Hematopoietic multipotent progenitor cell treated with erythropoietin and hydrocortisone succinate and interleukin-3 and kit ligand, for 8 days (in vitro differentiated cells): ENCODE measurements around the gene LIN7A.

Experiments used
- DNase-seq: peaks from one replicate; pipeline ENCODE4 v3.0.0-alpha.2; 2015

The LIN7A gene

DNA sequence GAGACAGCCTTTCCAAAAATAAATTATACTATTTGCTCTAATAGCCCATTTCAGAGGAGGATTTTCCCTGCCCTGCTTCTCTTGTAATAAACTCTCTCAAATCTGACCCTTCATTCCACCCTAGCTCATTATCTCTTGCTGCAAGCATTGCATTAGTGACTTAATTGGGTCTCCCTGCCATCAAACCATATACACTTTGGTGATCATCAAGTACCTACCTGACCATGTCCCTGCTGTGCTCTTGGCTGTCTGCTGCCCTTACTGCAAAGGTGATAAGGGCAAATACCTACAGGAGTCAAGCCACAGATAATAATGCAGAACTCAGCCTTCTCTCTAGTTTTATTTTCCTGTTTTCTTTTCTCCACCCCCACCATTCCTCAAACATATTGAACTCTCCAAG, 88.4 kb downstream of the LIN7A start:
- no peak for DNase-seq

- DNase-seq, result no peak
These were observed 88.9 kb downstream of the LIN7A start for GRCh38 chr12:80848858-80849257.

DNA sequence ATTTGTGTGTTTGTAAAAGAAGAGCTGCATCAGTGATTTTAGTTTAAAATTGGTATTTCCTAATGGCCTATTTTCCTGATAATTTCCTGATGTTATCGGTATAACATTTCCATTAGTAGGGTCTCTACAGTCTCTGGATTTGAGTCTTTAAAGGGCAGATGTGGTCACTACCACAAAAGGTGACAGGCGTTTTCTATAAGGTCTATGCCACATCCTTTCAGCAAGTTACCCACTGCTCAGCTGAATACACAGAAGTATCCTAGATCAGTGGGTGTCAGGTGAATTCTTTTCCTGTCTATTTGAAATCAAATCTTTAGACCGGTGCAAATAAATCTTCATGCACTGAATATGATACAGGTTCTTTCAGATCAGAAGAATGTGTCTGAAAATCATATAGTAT, 90.2 kb downstream of the LIN7A start:
- no peak for DNase-seq

DNA sequence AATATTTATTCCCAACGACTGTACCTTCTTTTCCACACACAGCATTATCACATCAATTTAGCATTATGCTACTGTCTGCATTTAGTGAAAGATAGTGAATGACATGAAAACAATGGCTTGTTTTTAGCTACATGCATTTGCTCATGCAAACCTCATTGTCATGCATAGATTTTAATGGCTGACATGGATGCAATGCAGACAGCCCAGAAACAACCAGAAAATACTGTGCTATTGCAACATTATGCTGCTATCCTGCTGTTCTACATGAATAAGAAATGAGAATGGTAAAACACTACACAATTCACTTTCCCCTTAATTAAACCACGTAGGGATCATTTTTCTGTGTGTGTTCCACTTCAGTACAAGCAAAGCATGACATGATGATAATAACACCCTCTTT, 90.8 kb downstream of the LIN7A start:
- no peak for DNase-seq

DNA sequence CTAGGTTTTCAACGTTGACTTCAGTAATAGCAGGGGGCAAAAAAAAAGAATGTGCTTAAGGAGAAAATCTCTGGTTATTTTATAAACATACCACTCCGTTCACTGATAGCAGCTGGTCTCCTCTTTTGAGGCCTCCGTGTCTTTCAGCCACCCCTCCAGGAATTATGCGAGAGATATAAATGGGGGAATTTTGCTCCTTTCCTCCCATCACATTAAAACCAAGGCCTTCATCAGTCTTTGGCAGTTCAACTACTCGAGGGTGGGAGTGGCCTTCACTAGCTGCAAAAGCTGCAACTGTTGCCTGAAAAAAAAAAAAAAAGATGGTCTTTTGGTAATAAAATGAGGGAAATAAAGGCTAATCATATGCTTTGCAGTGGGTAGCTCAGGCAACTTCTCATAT, 92.1 kb downstream of the LIN7A start:
- DNase-seq, result no peak

DNA sequence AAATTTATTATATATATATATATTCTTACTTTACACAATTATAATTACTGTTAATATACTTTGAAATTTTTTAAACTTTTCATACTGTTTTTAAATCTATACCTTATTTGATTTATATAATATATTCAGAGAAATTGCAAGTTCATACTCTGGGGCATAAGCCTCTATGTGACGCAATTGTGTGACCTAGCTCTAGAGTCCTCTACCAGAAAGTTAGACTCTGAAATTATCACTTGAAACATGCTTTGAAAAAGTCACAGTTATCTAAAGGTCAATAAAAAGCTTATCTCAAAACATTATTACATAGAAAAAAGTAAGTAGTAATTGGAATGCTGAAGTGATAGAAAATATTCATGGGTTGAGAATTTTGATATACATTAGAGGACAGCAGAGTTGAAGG, 93.8 kb downstream of the LIN7A start:
- no peak for DNase-seq

GRCh38 chr12:80838708-80839107, 99.0 kb downstream of the LIN7A start:
- no peak for DNase-seq

GRCh38 chr12:80838024-80838658, 99.6 kb downstream of the LIN7A start:
- no peak for DNase-seq

DNA sequence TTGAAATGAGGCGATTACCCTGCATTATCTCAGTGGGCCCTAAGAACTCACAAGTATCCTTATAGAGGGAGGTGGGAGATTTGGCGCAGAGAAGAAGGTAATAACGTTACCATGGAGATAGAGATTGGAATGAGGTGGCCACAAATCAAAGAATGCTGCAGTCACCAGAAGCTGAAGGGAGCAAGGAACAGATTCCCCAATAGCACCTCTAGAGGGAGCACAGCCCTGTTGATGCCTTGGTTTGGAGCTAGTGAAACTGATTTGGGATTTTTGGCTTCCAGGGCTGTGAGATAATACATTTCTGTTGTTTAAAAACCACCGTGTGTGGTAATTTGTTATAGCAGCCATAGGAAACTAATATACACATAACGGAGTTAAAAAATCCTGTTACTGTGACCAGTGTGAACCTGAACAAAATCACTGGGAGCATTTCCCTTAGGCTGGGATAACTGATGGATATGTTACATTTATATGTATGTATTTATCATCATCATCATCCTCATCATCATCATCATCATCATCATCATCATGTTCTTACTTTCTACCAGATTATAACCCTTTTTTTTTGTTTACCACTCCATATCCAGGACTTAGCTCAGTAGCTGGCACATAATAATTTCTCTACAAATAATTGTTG, 100.3 kb downstream of the LIN7A start:
- DNase-seq, result no peak

GRCh38 chr12:80834724-80835123, 103.0 kb downstream of the LIN7A start:
- DNase-seq, result no peak

- DNase-seq, result no peak
These were observed 107.1 kb downstream of the LIN7A start for GRCh38 chr12:80830533-80831088.

GRCh38 chr12:80829767-80830166, 108.0 kb downstream of the LIN7A start:
- no peak for DNase-seq

DNA sequence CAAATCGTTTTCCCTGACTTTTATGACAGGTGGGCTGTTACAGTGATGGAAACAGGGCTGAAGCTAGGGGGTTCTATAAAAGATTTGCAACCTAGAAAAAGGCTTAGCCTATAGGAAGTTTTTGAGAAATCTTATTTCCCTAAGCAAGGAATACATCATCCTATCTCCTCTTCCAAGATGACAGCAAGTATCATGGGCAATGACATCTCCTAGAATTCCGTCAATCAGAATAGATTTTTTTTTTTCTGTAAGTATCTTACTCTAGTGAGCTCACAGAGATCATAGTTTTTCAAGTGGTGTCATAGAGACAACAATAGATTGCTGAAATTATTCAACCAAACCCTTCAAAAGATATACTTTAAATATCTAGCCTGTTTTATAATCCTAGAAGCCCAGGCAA, 112.2 kb downstream of the LIN7A start:
- no peak for DNase-seq

DNA sequence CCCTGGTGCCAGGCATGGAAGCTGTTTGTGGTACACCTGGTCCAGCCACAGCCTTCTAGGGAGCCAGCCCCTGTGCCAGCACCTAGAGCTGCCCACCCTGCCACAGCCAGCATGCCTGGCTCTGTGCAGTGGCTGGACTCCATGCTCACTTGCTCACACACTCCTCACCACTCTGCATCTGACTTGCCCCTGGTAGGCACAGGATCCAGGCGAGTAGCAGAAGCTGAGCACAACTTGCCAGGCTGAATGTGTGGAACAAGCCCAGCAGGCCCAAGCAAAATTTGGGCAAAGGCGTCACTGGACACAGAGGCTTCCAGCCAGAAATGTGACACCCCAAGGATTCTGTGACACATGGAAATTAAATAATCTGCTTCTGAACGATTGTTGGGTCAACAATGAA, 114.3 kb downstream of the LIN7A start:
- no peak for DNase-seq

DNA sequence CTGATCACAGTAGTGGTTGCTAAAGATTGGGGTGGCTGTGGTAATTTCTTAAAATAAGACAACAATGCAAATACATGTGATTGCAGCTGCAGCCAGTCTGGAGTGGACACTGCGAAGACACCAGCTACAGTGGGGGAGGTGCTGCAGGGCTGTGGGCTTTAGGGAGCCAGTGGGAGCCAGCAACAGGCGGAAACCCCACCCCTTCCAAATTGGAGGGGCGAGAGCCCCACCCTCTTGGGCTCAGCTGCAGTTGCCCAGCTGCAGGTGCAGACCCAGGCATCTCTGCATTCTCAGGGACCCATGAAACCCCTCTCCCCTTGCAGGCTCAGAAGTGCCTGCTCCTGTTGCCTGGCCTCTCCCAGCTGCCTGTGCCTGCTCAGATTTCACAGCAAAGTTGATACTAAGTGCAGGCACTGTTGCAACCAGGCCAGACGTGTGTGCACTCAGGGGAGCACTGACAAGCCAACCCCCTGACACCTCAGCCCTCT, 116.2 kb downstream of the LIN7A start:
- no peak for DNase-seq

DNA sequence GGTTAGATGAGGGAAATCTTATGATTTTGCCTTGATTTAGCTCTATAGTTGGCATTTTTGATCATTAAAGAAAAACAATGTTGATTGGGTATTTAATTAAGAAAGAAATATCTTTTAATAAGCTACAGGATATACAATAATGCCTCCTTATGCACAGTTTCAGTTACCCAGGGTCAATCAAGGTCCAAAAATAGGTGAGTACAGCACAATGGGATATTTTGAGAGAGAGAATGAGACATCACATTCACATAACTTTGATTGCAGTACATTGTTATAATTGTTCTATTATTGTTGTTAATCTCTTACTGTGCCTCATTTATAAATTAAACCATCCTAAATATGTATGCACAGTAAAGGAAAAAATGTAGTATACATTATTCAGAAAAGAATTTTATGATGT, 118.9 kb downstream of the LIN7A start:
- no peak for DNase-seq

DNA sequence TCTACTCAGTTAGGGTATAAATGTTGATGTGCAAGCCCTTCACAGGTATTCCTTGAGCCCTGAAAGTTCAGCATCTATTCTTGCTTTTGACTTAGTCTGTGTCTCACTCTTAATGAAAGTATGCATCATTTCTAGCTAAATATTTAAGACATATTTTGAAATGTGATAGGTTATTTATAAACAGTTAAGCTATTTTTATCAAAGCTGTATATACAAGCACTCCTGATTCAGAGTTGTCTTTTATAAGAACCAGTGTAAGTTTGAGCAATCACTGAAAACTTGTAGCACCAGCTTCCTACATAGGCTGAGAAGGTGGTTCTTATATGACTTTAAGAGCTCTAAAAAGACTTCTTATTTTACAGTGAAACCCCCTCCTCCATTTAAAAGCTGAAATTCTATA, 122.4 kb downstream of the LIN7A start:
- no peak for DNase-seq

- no peak for DNase-seq
These were observed 123.3 kb downstream of the LIN7A start for GRCh38 chr12:80814453-80814852.

DNA sequence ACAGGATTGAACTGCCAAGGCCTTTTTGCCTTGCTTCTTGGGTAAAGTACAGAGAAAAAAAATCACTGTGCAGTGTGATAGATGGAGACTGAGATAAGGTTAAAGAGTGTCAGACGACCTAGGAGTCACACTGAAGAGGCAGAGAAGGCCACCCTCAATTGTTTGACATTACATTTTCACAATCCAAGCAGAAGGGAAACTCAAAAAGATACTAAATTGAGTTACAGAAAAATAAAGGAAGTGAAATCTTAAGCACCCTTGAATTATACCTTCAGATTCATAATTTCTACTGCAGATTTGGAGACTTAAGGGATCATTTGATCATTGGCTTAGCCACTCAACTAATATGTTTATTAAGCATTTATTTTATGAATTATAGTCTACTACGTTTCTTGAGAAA, 123.9 kb downstream of the LIN7A start:
- DNase-seq, result no peak

DNA sequence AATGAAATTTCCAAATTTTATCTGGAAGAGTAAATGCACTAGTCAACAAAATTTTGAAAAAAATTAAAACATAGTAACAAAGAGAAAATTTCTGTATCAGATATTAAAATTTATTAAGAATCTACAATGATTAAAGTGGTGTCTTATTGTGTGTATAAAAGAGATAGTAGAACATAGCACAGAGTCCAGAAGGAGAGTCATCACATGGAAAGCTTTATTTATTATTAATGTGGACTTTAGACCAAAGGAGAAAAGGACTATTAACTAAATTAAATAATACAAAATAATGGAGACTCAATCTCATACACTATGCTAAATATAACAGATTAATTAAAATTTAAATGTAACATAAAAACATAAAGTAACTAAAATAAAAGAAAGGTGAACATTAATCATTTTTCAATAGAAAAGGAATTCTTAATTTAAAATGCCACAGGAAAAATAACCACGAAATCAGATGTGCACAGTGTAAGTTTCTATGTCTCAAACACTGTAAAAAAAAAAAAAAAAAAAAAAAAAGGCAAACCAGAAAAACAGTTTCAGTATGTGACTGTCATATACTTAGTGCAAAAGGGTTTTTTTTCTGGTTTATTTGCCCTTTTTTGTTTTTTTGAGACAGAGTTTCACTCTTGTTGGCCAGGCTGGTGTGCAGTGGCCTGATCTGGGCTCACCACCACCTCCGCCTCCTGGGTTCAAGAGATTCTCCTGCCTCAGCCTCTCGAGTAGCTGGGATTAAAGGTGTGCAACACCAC, 125.6 kb downstream of the LIN7A start:
- no peak for DNase-seq

GRCh38 chr12:80810874-80811273, 126.9 kb downstream of the LIN7A start:
- no peak for DNase-seq

- DNase-seq, result no peak
These were observed 130.0 kb downstream of the LIN7A start for GRCh38 chr12:80807640-80808288.

DNA sequence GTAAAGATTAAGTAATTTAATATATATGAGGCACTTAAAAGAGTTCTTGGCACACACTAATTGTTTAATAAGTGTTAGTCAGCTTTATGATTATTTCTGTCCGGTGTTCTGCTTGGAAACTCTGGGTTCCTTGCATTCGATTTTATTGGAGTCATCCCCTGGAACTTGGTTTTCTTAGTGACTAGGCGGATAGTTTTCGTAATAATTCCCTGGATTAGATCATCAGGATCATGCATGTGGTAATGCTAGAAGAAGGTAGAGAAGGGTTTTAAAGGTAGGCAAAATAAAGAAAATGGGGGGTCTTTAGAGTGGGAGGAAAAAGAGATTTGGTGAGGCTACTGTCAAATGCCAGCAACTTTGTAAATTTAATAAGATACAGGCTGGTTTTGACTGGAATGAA, 132.6 kb downstream of the LIN7A start:
- DNase-seq, result no peak
